Measurements from ENCODE around the gene RAB23.

DNA sequence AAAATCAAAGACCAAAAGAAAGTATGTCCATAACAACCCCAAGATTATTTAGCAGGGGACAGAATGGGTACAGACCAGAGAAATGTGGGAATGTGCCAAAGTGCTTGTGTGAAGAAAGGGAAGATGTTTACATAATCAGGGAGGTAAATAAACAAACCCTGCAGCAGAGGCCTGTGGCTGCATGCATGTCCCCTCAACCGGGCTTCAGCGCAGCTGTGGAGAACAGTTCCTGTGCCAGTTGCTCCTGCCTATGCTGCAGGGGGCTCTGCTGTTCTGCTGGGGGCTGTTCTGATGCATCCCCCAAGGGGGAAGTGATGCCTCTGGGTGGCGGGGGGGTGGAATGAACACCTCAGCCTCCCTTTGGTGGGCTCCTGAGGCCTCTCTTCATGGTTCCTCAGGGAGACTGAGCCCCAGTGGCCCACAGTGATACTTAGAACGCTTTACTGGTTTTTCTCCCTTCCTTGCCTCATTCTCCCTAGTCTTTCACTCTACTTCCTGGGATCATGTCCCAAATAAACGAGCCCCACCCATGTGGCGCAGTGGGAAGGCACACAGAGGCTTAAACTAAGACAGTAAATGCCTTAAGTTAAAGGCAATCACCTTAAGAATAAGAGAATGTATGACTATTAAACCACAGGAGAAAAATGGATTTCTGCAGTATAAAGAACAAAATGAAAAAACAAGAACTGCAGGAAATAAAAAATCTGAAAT, 23.0 kb downstream of the RAB23 start:
- TF ChIP-seq POLR2AphosphoS5 (IDR thresholded peaks at IDR 0.05; ENCODE audit: insufficient read depth, low read depth, low read length), result no peak
- TF ChIP-seq POLR2A (IDR thresholded peaks at IDR 0.05; ENCODE audit: low read depth, low read length), result no peak
- TF ChIP-seq, protein P1, sequence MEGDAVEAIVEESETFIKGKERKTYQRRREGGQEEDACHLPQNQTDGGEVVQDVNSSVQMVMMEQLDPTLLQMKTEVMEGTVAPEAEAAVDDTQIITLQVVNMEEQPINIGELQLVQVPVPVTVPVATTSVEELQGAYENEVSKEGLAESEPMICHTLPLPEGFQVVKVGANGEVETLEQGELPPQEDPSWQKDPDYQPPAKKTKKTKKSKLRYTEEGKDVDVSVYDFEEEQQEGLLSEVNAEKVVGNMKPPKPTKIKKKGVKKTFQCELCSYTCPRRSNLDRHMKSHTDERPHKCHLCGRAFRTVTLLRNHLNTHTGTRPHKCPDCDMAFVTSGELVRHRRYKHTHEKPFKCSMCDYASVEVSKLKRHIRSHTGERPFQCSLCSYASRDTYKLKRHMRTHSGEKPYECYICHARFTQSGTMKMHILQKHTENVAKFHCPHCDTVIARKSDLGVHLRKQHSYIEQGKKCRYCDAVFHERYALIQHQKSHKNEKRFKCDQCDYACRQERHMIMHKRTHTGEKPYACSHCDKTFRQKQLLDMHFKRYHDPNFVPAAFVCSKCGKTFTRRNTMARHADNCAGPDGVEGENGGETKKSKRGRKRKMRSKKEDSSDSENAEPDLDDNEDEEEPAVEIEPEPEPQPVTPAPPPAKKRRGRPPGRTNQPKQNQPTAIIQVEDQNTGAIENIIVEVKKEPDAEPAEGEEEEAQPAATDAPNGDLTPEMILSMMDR (IDR thresholded peaks at IDR 0.05; ENCODE audit: extremely low read depth in 1 of 2, insufficient read depth in 1 of 2, low read depth in 1 of 2, low read length in 2 of 2), result no peak
